NT2/D1 (cell line): Measurements from ENCODE around the gene ACAD8.

Source experiments
- SUZ12 ChIP-seq: IDR thresholded peaks from 2 replicates; pipeline ENCODE4 v1.6.1; 2011; ENCODE audit not compliant: insufficient read length, insufficient read depth; ENCODE audit errors: extremely low read depth
- YY1 ChIP-seq: IDR thresholded peaks from 2 replicates; pipeline ENCODE4 v1.6.1; 2011; ENCODE audit not compliant: insufficient read length, insufficient read depth

DNA sequence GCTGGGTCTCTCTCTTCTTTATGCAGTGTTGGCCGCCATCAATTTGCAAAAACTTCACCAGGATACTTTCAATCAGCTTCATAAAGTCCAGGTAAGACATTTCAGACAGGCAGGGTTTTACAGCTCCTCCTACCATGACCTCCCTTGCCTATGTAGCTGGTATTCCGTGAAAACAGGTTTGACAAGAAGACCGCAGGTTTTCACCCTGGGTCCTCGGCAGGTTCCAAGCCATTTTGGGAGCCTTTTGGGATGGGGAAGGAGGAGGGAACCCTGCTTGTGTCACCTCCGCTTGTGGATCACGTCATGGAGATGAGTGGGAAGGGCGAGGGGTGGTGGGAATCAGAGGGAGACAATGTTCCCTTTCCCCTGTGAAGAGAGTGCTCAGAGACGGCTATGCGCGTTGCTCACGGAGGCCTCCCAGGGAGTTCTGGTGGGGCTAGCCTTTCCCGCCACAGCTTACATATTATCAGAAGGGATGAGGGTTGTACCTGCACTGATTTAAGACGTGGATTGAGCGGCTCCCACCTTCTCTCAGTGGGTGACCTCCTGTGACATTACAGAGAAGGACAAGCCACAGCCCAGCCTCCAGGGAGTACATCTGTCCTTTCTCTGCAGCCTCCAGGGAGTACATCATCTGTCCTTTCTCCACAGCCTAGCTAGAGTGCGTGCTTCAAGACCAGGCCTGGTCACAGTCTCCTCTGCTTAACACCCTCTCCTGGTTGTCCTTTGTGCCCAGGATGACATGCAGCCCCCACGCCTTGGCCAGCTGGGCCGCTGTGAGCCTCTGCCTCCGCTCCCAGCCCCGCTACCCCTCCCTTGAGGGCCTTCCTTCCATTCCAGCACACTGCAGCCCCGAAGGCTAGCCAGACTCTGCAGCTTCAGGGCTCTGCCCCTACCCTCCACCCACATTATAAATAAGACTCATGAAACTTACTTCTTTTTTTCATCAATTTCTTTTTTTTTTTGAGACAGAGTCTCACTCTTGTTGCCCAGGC lies 40.0 kb downstream of the ACAD8 start:
- no peak for TF ChIP-seq SUZ12
- TF ChIP-seq YY1, result no peak
